Left renal cortex interstitium (tissue), 4 donors: Measurements from ENCODE around the gene SLC12A1. TPM values are rescaled to one million over a fixed set of nuclear protein-coding genes. Genes with fewer than 3 reads are reported as not detected.

Experiments used
- DNase-seq, 4 donors: peaks; one replicate each; pipeline ENCODE4 v3.0.0-alpha.2; 2013; ENCODE audit warnings: low read depth in 4 of 4, low spot score in 2 of 4, missing footprints in 1 of 4
- polyA plus RNA-seq, 4 donors: library from polyadenylated mRNA; unstranded; fragments of 120-200 nt; gene quantifications; one replicate each; pipeline ENCODE4 v1.2.1, GENCODE V29; 2013; ENCODE audit not compliant: insufficient read length in 4 of 4

Gene SLC12A1
- polyA plus RNA-seq = 100 to 1,000 TPM; 384 to 563 (median 484) TPM

GRCh38 chr15:48205981-48206380, at the start of gene SLC12A1:
SLC12A1 (plus strand) TSS chr15:48206302; CDS start chr15:48207720, 1,418 bp downstream.
- no peak for DNase-seq

DNA sequence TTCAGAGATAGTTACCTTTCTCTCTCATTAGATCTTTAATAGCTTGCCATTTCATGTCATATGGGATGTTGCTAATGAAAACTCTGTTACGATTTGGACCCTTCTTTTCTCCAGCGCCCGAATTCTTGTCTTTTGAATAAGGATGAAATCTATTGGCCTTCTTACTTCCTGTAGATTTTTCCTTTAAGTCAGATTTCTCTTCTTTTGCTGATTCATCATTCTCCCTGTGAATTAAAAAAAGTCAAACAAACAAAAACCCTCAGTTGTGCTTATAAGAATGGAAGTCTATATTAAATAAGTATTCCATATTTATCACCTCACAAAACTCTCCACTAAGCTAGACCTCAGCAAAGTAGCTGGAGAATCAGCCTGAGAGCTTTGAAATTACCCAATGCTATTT, 37.5 kb upstream of the SLC12A1 start:
- no peak for DNase-seq

DNA sequence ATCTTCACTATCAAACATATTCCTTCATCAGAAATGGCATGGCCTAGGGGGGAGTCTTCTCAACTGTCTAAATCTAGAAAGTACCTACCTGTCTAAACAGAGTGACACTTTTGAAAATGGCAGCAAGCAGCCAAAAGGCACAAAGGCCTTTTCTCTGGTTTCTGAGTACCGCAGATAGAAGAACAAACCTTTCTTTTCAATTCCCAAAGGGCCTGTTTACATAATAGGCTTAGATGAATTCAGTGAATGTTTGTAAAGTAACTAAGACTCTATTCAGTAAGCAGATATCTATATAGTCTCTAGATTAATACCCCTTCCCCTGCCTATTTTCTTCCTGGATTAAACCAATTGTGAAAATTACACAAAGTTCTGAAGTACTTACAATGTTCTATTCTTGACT, 35.1 kb upstream of the SLC12A1 start:
- no peak for DNase-seq

DNA sequence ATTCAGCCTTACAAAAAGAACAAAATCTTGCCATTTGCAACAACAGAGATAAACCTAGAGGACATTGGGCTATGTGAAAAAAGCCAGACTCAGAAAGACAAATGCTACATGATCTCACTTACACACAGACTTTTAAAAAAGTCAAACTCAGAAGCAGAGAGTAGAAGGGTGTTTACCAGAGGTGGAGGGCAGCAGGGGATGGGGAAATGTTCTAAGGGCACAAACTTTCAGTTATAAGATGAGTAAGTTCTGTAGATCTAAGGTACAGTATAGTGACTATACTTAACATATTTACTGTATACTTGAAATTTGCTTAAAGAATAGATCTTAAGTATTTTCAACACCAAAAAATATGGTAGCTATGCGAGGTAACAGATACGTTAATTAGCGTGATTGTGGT, 31.0 kb upstream of the SLC12A1 start:
- DNase-seq = no peak

- DNase-seq = no peak
Observed at GRCh38 chr15:48176112-48176511, 30.0 kb upstream of the SLC12A1 start.

GRCh38 chr15:48176957-48177356, 29.1 kb upstream of the SLC12A1 start:
- DNase-seq = no peak

DNA sequence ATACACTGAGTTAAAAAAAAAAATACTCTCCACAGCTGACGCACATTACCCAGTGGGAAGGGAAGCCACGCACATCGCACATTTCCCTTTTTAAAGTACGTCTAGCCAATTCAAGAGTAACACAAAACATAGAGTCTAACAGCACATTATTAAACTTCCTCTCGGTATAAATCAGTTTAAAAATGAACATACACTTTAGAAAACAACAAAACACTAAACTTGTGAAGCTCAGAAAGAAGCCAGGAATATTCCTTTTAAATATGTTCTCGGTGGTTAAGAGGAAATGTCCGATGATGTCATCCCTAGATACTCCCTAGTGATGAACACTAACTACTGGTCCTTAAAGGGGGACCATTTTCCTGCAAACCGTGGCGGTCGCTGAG, 28.7 kb upstream of the SLC12A1 start:
- peak in 3 of 4 donors; percentile 49 to 74 (median 57) for DNase-seq

DNA sequence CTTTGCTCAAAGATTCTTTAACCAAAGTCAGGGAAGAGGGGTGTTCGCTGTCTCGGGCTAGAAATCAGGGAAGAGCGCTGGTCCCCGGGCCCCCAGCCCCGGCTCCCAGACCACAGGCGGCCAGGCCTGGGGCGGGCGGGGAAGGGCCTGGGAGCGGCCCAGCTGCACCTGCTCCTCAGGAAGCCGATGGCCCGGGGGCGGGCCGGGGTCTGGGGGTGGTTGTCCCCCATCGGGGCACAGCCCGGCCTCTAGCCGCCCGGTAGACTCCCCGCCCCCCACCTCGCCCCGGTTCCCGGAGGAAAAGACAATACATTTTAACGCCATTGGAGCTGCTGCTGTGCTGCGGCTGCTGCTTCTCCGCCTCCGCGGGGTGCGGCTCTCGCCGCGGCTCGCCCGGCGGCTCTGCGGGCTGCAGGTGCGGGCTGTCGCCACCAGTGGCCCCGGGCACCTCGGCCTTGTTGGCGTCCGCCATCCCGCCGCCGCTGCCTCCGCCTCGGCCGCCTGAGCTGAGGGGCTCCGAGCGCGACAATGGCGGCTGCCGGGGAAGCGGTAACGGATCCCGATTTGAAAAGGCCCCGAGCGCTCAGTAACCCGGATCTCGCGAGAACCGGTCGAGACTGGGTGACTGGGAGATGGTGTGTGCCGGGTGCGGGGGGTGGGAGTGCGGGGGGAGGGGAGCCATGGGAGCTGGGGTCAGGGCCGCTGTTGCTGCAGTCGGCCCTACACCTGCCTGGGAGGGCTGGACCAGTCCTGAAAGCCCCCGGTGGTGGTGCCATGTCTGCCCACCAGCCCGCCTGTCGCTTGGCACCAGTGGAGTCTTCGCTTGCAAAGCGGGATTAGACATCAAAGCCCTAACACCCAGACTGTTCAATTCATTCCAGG, 28.1 kb upstream of the SLC12A1 start, which contains the start of gene MYEF2:
Gene MYEF2 (minus strand): TSS at position 530 of the 882 bp plus-strand sequence. CDS start 58 bp downstream, at position 472.
- peak in 3 of 4 donors; percentile 48 to 76 (median 62) for DNase-seq

DNA sequence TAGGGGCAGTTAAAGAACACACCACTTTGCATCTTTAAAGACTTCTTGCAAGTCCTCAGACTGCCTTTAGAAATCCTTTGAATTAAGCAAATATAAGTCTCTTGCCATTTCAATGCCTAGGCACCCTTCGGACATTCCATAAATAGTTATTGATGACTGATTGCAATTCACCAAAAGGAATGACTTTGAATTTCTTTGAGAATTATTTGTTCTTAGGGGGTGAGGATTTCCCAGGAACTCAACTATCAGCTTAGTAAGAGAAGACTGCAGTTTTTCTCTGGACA, 27.5 kb upstream of the SLC12A1 start:
- DNase-seq = no peak

- no peak for DNase-seq
Observed at GRCh38 chr15:48182749-48183148, 23.4 kb upstream of the SLC12A1 start.

DNA sequence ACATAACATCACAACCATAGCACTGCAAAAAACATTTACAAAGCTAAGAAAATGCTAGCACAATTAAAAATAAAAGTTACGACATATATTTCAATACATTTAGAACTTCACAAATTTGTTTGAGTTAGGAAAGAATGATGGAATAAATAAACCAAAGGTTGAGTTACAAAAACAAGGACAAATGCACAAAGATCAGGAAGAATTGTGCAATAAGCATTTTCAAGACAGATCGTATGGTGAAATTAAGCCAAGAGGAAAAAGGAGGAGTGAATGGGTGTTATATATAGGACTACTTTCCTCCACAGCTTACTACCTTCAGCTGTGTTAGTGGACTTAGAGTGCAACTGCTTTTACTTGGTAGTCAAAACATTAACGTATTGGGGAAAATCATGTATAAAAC, 20.6 kb upstream of the SLC12A1 start:
- DNase-seq = no peak

- DNase-seq = no peak
Observed at GRCh38 chr15:48186271-48186670, 19.8 kb upstream of the SLC12A1 start.

DNA sequence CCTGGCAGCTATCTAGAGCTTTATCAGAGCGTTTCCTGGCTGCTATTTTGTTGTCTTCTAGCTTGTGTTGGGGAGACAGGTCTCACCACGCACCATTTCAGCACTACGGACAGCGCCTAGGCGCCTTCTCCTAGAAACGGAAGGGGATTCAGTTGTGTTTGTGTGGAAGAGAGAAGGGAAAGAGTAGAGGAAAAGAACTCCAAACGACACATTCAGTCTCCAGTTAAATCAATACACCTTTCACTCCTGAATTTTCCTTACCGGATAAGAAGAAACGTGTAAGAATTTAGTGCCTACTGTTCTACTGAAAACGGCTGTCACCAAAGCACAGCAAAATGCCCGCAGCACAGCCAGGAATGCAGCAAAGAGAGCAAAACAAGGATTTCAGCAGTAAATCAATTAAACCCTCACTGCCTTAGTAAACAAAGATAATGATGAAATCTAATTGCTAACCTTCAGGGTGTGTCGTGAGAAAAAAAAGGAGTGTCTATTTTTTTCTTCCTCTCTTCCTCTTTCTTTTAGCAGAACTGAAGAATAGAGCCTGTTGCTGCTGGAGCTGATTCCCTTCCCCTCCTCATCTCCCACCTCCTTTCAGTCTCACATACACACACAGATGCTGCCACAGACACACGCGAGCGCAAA, 15.0 kb upstream of the SLC12A1 start:
- DNase-seq = peak in 3 of 4 donors; percentile 70 to 92 (median 77)

GRCh38 chr15:48191574-48192225, 14.4 kb upstream of the SLC12A1 start, which contains the start of gene CTXN2:
CTXN2 (plus strand) TSS chr15:48191665; CDS start chr15:48201301, 9,636 bp downstream.
- DNase-seq = no peak

DNA sequence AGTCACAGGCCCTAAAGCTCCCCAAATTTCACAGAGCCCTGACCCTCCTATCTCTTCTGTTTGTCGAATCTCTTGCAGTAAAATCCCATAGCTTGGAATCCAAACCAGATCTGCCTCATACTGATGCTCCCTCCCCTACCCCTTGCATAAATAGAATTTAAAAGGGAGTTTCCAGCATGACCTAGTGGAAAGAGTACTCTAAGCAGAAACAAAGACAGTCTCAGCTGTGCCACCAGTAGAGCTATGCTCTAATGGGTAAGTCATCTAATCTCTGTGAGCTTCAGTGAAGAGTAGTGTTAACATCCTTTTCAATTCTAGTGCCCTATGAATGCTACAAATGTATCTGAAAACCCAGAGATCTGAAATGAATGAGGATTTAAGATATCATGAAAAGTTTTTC, 4.0 kb upstream of the SLC12A1 start:
- DNase-seq = no peak

GRCh38 chr15:48221261-48221660, 15.2 kb downstream of the SLC12A1 start:
- no peak for DNase-seq

- no peak for DNase-seq
Observed at GRCh38 chr15:48221885-48222284, 15.8 kb downstream of the SLC12A1 start.

- no peak for DNase-seq
Observed at GRCh38 chr15:48222627-48223026, 16.5 kb downstream of the SLC12A1 start.

DNA sequence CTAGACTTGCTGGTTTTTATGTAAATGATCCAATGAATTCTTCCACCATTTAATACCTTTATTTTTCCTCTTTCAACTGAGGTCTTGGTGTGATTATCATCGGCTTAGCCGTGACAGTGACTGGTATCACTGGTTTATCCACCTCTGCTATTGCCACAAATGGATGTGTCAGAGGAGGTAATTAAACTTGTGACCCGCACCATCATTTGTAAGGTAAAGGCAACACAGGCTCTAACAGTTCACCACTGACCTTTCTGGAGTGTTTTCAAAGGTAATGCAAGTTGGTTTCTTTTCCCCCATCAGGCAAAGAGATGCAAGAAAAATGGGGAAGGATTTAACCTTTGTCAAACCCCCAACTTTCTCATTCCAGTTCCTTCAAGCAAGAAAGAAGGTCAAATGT, 19.7 kb downstream of the SLC12A1 start:
- no peak for DNase-seq

DNA sequence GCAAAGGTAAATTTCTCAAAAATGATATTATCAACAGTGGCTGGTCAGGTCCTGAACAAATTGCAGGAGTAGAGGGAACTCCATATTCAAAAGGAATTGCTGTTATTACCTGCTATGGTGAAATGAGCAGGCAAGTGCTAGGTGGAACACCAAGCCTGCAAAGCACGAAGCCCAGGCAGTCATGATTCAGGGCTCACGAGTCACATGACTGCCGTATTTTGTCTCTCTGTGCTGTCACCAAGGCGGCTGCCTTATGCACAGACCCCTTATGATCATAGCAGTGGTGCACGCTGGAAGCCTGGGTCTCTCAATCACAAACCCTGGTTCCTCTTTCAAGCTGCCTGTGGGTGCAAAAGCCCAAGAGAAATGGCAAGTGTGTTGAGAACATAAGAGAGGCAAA, 24.4 kb downstream of the SLC12A1 start:
- DNase-seq = no peak

DNA sequence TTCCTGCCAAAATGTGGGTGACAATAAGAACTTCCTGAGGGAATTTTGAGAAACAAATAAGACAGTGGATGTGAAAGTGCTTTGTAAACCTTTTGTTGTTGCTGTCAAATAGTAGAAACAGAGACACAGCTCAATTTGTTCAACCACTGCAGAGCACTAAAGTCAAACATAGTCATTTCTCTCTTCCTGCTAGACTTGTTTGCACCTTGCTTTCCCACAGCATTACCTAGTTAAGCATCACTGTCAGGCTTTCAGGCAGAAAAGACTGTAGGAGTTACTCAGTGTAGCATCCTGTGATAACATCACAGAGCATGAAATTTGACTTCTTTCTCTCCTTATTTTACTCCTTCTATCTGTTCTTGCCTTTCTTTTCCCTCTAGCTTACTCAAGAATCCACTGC, 27.1 kb downstream of the SLC12A1 start:
- DNase-seq = no peak
